GM12891 (cell line): Measurements from ENCODE around the gene PDAP1.
"Not testable (repeated sequence)": the region's sequence is repeated elsewhere in the genome, so short reads cannot be mapped to it uniquely, and the experiment has no call there.

ENCODE experiments used
- DNase-seq: peaks from one replicate; pipeline ENCODE4 v3.0.0; 2011; ENCODE audit warnings: low spot score; ENCODE audit not compliant: insufficient read length
- FAIRE-seq: peaks from 2 replicates; lab custom pipeline; 2011; peaks lifted over from hg19 to GRCh38; lab: Jason Lieb, UNC
- PAX5 ChIP-seq: IDR thresholded peaks from 2 replicates; pipeline ENCODE4 v1.6.1; 2011; ENCODE audit warnings: low read length, moderate library complexity, mild to moderate bottlenecking; ENCODE audit not compliant: insufficient read depth, severe bottlenecking
- POLR2A ChIP-seq: IDR thresholded peaks from 2 replicates; pipeline ENCODE4 v1.6.1; 2011; ENCODE audit warnings: low read depth, low read length, control low read depth
- POLR2AphosphoS5 ChIP-seq: IDR thresholded peaks from 2 replicates; pipeline ENCODE4 v1.6.1; 2011; ENCODE audit warnings: low read depth, low read length, control low read depth
- POU2F2 ChIP-seq: IDR thresholded peaks from 2 replicates; pipeline ENCODE4 v1.6.1; 2011; ENCODE audit warnings: low read depth, mild to moderate bottlenecking, control low read depth, low read length, moderate library complexity
- SPI1 ChIP-seq: IDR thresholded peaks from 2 replicates; pipeline ENCODE4 v1.6.1; 2011; ENCODE audit warnings: low read depth, low read length, control low read depth
- TAF1 ChIP-seq: IDR thresholded peaks from 2 replicates; pipeline ENCODE4 v1.6.1; 2011; ENCODE audit warnings: low read depth, low read length, control low read depth

PDAP1 gene

GRCh38 chr7:99428972-99429566, 20.7 kb upstream of the PDAP1 start:
- no peak for TF ChIP-seq SPI1
- no peak for TF ChIP-seq POLR2A
- TF ChIP-seq POU2F2 = no peak
- no peak for TF ChIP-seq PAX5
- no peak for TF ChIP-seq POLR2AphosphoS5
- no peak for TF ChIP-seq TAF1
- FAIRE-seq (no peak), DNase-seq (no peak)

GRCh38 chr7:99424932-99425730, 16.7 kb upstream of the PDAP1 start:
- no peak for FAIRE-seq

GRCh38 chr7:99422625-99423024, 14.2 kb upstream of the PDAP1 start:
- FAIRE-seq (no peak), DNase-seq (no peak)
- TF ChIP-seq POLR2A = no peak
- TF ChIP-seq POLR2AphosphoS5 = no peak
- no peak for TF ChIP-seq SPI1
- no peak for TF ChIP-seq TAF1
- no peak for TF ChIP-seq POU2F2
- TF ChIP-seq PAX5 = no peak

More at GRCh38 chr7:99424932-99425730, 16.7 kb upstream of the PDAP1 start:
- no peak for DNase-seq
- TF ChIP-seq SPI1 (no peak), POLR2AphosphoS5 (no peak), POU2F2 (no peak)

- DNase-seq (no peak), FAIRE-seq (no peak)
- TF ChIP-seq POLR2A (no peak), POLR2AphosphoS5 (no peak), PAX5 (no peak), POU2F2 (no peak), TAF1 (no peak), SPI1 (no peak)
Observed at GRCh38 chr7:99422186-99422585, 13.8 kb upstream of the PDAP1 start.

- no peak for FAIRE-seq
- no peak for TF ChIP-seq PAX5
- DNase-seq = no peak
Observed at GRCh38 chr7:99420986-99421385, 12.6 kb upstream of the PDAP1 start.

- no peak for DNase-seq
- no peak for FAIRE-seq
- peak; percentile 53 for TF ChIP-seq POLR2AphosphoS5
- TF ChIP-seq SPI1 = no peak
Observed at GRCh38 chr7:99420213-99420612, 11.8 kb upstream of the PDAP1 start.

GRCh38 chr7:99419323-99420021, 11.1 kb upstream of the PDAP1 start:
- no peak for DNase-seq
- TF ChIP-seq TAF1 (no peak), POLR2AphosphoS5 (peak; percentile 52; the same call in 1 of the 2 replicates), POLR2A (peak; percentile 45; the same call in 1 of the 2 replicates)
- FAIRE-seq = no peak

- DNase-seq (no peak), FAIRE-seq (no peak)
- TF ChIP-seq POU2F2 (no peak), POLR2A (0 out of 2 replicates have a peak, but pooled peaks have one; percentile 20)
Observed at GRCh38 chr7:99418260-99418659, 9.9 kb upstream of the PDAP1 start.

- not testable (repeated sequence) for FAIRE-seq
Observed at GRCh38 chr7:99415513-99416127, 7.2 kb upstream of the PDAP1 start.

GRCh38 chr7:99410635-99411034, 2.2 kb upstream of the PDAP1 start:
- TF ChIP-seq TAF1 = no peak
- no peak for TF ChIP-seq PAX5
- TF ChIP-seq POLR2AphosphoS5 = no peak
- no peak for TF ChIP-seq POLR2A
- DNase-seq (no peak), FAIRE-seq (no peak)

More at GRCh38 chr7:99415513-99416127, 7.2 kb upstream of the PDAP1 start:
- not testable (repeated sequence) for DNase-seq

- TF ChIP-seq TAF1 (no peak), POLR2A (no peak), PAX5 (no peak), SPI1 (no peak), POU2F2 (no peak), POLR2AphosphoS5 (no peak)
- FAIRE-seq = no peak
Observed at GRCh38 chr7:99409806-99410205, 1.4 kb upstream of the PDAP1 start.

More at GRCh38 chr7:99409806-99410205, 1.4 kb upstream of the PDAP1 start:
- DNase-seq = no peak
